LNCAP (cell line): ENCODE data around the gene VDR.

ENCODE experiments used
- CTCF ChIP-seq: fragments of 450-650 bp; IDR thresholded peaks from 2 replicates; pipeline ENCODE4 v1.5.1; 2017; ENCODE audit warnings: mild to moderate bottlenecking

VDR gene

DNA sequence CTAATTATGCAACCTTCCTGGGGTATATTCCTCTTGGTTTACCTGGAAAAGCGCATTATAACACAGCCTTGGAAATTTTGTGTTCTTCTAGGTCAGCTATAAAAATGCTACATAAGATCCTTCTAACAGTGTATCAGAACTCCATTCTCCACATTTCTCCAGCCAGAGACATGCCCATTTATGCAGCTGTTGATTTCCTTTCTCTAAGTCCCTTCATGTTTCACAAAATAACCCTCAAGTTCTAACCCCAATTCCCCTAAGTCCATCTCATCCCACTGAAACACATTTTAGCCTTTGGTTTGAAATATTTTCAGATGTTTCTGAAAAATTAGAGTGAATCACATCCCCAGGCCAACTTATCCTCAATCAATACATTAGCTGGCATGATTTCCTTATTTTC lies 64.2 kb downstream of the VDR start:
- TF ChIP-seq CTCF, result no peak

DNA sequence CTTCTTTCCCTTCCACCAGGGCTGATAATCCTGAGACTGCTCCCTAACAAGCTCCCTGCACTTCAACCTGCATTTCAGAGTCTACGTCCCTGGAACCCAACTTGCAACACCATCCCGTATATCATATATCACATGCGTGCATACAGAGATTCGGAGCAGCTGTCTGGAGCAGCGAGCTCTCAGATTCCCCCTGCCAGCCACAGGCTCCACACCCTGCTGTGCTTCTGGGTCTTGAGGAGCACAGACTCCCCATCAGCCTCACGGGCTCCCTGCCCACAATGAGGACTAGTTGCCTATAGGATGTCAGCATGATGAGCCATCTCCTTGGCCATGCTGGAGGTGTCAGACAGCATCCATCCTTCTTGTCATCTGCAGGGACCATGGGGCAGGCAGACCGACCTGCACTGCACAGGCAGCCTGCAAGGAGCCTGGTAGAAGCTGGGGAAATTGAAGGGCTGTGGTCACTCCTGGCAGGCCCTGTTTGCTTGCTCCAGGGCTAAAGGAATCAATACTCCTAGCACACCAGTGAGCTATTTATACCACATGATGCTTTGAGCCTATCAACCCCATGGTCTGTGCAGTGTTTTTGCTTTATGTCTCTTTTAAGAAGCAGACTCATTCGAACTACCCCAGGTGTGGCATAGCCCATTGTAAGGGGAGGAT lies 65.4 kb downstream of the VDR start:
- TF ChIP-seq CTCF, result no peak

DNA sequence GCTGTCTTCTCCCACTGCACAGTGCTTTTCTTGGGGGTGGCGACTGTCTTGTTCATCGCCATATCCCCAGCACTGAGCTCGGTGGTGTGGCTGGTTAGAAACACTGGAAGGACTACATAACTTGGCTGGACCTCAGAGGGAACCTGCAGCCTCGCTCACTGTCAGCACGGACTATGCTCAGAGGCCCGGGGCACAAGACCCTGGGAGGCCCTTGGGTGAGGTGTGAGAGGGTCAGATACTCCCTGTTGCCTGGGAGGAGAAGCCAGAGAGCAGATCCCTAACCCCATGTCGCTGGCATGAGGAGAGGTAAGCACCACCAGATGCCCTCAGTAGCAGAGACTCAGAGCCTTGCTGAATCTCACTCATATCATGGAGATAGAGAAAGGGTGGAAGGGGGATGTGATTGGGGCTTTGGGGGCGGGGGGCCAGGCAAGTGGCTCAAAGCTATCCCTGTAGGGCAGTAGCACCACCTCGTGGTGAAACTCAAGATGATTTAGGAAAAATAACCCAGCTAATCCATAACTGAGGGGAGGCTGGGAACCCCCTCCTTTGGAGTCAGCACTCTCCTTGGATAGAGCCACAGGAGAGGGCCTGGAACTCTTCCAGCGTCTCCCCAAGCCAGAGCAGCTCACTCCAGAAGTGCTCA lies 66.4 kb downstream of the VDR start:
- TF ChIP-seq CTCF, result peak; percentile 38

DNA sequence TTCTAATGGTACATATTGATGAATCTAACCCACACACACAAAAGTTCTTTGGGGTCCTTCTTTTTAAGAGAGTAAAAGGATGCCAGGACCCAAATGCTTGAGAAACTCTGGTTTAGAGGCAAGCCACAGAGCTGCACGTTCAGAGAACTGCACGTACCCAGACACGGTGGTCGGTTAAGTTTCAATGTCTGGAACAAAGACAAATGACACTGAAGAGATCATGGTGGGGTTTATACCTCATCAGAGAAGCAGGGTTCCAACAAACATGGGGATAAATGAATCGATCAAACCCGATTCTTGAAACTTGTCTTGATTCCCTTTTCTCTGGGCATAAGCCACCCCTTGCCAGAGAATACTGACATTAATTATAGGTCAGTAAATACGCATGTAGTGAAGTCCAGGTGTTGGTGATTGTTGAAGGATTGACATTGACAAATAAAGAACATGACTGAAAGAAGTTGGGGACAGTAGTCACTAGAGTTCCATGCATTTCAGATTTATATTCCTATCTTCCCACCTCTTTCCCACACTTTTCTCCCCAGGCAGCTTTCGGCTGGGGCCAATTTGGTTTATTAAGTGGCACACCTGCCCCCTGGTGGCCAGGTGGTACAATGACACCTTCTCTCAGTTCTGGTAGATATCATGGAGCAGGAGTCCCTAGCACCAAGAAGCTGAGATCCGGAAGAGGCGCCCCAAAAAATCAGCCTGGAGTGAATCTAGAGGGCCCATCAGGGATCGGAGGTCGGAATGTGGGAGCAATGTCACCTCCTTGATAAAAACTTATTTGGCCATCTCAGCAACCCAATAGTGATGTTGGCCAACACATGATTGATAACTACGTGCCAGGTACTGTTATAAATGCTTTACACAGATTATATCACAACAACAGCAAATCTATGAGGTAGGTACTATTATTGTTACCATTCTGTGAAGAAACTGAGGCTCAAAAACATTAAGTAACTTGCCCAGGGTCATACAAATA lies 67.3 kb downstream of the VDR start:
- TF ChIP-seq CTCF, result peak; percentile 94

DNA sequence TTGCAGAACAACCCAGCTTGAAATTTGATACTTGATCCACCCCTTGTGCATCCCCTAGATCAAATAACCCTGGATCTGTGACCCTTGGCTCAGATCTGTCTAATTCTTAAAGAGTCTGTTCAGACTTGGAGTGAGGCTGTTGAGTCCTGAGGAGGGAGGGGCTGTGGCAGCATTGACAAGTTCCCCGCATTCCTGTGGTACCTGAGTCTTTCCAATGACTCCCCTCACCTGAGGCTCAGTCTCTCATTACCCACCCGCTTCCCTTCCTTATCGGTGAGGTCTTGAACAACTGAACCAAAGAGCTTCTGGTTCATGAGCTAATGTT lies 69.0 kb downstream of the VDR start:
- no peak for TF ChIP-seq CTCF

GRCh38 chr12:47835006-47835830 lies 69.6 kb downstream of the VDR start:
- TF ChIP-seq CTCF, result no peak
